T-helper 22 cell (primary cell): ENCODE data around the gene VSX2.

Source experiments
- DNase-seq: peaks from one replicate; pipeline ENCODE4 v3.0.0-alpha.2; 2020; ENCODE audit warnings: low read depth

VSX2 gene

DNA sequence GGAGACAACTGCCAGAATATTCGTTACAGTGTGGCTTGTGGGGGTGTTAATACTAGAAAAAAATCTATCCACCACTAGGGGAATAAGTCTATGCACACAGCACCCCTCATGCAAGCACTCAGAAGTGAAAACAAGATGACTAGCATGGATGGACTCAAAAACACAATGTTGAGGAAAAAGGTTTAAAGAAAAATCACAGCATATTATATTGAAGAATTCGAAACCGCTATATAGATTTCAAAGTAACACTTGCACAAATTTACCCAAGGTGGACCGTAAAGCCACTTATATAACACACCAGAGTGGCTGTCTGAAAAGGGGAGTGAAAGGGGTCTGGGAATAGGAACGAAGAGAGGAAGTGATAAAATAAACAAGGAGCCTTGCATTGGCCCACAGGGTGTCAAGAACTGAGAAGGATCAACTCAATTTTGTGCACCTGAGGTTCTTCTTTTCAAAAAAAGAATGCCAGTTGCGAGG lies 62.9 kb downstream of the VSX2 start:
- no peak for DNase-seq

- peak; percentile 65 for DNase-seq
These were observed 63.7 kb downstream of the VSX2 start, which contains the start of gene ABCD4 for GRCh38 chr14:74302634-74303569. Gene ABCD4 (minus strand): TSS chr14:74302934. CDS start chr14:74302912, 22 bp downstream.

DNA sequence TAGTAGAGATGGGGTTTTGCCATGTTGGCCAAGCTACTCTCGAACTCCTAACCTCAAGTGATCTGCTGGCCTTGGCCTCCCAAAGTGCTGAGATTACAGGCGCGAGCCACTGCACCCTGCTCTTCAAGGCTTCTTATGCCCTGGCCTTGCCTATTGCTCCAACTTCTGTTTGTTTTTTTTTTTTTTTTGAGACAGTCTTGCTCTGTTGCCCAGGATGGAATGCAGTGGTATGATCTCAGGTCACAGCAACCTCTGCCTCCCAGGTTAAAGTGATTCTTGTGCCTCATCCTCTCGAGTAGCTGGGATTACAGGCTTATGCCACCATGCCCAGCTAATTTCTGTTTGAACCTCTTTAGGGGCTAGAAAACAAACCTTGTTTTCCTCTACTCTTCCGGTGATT lies 69.4 kb downstream of the VSX2 start:
- no peak for DNase-seq

DNA sequence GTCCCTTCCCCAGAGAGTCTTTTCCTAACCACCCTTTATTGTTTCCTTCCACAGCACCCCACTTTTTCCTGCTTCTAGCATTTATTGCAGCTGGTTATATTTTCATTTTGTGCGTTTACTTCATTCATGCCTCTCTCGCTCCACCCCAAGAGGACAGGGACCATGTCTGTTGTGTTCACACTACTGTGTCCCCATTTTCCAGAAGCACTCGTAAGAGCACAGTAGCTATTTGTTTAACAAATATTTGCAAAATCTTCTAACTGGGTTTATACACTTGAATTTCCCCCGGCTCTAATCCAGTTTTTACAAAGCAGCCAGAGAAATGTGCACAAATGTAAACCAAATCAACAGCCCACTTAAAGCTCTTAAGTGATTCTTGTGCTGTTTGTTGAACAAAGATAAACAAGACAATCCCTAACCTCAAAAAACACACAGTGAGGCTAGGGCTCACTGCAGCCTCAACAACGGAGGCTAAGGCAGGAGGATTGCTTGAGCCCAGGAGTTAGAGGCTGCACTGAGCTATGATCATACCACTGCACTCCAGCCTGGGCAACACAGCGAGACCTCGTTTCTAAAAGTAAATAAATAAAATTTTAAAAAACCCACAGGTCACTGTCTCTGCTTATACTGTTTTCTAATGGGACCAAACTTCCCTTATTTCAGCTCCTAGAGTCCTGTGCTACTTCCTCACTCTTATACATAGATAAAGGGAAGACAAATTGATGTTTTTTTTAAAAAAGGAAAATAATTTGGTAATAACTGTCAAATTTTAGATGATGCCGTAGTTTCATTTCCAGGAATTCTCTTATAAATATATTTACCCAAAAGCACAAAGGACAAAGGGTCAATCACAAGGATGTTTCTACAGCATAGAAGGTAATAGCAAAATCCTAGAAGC lies 70.1 kb downstream of the VSX2 start:
- no peak for DNase-seq

GRCh38 chr14:74312161-74312560 lies 72.9 kb downstream of the VSX2 start:
- no peak for DNase-seq
